Glomerular endothelial cell (primary cell): ENCODE results near the gene IL5. TPM values are rescaled to one million over a fixed set of nuclear protein-coding genes. Genes with fewer than 3 reads are reported as not detected.

ENCODE experiments used
- DNase-seq: peaks from one replicate; pipeline ENCODE4 v3.0.0-alpha.2; 2011; ENCODE audit warnings: low read depth, low spot score; ENCODE audit errors: extremely low read depth
- total RNA-seq: library from RNA; depleted of rRNA; stranded (reverse); fragments of >200 nt; gene quantifications from 2 replicates; pipeline ENCODE4 v1.2.3, GENCODE V29; 2015

IL5 gene
- total RNA-seq, 1 donor from 2014 or later = not detected

GRCh38 chr5:132499440-132500243 is 43.7 kb downstream of the IL5 start:
- DNase-seq = no peak

DNA sequence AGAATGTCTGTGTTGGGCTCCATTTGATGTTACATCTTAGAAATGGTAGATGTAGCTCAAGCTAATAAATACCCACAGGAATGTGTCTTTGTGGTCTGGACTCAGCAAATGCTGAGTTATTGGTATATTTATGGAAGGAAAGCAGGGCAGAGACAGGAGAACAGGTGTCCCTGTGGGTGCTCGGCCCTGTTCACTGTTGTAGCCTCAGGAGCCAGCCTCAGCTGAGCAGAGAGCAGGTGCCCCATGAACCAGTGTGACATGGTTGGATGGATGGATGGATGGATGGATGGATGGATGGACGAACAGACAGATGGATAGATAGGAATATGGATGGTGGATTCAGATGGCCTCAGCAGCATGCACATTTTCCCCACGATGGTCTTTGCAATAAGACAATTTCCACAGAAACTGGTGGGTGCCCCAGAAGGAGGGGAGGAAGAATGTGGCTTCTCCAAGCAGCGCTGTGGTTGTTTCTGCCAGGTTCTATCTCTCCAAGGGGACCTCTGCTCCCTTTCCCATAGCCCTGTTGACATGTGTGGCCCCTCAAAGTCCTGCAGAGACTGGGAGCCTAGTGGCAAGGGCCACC is 44.5 kb downstream of the IL5 start:
- DNase-seq = no peak

GRCh38 chr5:132498152-132498551 is 45.2 kb downstream of the IL5 start:
- no peak for DNase-seq

GRCh38 chr5:132497488-132497997 is 45.8 kb downstream of the IL5 start:
- DNase-seq = peak; percentile 72

DNA sequence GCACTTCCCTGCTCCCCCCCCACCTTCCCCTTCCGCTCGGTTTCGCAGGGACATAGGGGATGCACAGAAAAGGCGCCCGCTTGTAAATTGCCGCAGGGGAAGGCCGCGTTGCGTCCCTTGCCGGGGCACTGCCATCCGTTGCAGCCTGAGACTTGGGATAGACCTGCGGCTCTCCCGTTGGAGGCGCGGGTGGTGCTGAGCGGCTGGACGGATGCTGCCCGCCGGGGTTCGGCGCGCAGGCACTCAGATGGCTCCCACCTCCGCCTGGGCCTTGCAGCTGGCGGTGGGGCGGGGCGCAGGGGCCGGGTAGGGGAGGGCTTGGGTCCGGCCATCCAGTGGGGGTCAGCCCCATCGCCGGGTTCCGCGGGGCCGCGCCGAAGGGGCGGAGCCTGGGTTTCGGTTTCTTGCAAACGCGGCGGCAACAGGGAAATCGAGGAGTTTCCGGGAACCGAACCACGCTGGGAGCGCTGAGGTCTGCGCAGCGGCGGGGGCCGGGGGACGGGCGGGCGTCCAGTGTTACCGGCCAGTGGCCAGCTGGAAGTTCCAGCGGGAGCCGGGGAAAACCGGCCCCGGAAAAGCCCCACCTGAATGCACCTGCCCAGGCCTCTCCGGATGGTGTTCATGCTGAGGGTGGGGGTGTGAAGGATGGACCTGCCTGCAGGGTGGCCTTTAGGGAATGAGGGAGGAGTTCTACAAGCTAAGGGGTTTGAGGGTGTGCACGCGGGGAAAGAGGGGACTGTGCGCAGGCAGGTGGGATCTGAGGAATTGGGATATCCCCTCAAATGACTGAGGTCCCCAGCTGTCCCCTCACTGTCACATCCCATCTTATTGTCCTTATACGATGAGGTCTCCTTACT is 46.5 kb downstream of the IL5 start:
- no peak for DNase-seq

- no peak for DNase-seq
Observed at GRCh38 chr5:132496191-132496630, 47.1 kb downstream of the IL5 start.

DNA sequence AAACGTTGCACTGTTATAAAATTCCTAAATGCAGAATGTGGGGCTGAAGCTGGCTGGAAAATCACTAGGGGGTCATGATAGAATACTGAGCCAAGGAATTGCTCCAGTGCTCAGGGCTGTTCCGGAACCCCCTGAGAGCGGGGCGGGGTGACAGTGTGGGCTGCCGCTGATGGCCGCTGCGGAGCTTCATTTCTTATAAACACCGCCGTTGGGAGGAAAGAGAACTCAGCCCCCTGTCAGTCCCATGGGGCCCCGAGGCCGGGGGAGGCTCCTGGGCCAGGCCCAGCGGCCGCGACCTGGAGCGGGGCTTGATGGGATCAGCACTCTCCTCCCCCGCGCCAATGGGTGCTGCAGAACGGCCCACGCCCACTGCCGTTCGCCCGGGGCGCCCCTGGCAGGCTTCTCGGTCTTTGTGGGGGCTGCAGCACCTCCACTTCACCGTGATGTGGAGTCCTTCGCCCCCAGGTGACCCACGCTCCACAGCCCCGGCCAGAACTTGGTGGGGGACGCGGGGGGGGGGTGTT is 47.6 kb downstream of the IL5 start:
- DNase-seq = no peak

- DNase-seq = no peak
Observed at GRCh38 chr5:132493821-132494220, 49.5 kb downstream of the IL5 start.

GRCh38 chr5:132493241-132493640 is 50.1 kb downstream of the IL5 start:
- no peak for DNase-seq

GRCh38 chr5:132492386-132493125 is 50.8 kb downstream of the IL5 start:
- no peak for DNase-seq

Other genes starting within 250 kb of the IL5 start
- 12.0 and 25.0 TPM in 2 replicates for gene SLC22A4, start 249.1 kb downstream of the IL5 start, total RNA-seq
- gene SLC22A5, start 173.8 kb downstream of the IL5 start, total RNA-seq = 2.6 and 4.4 TPM in 2 replicates
- gene IRF1, start 52.7 kb downstream of the IL5 start, total RNA-seq = 71.5 and 73.6 TPM in 2 replicates
- 18.5 and 18.6 TPM in 2 replicates for gene RAD50, start 13.5 kb upstream of the IL5 start, total RNA-seq
- not detected in 2 replicates for gene IL13, start 114.7 kb upstream of the IL5 start, total RNA-seq
- not detected in 2 replicates for gene IL4, start 130.5 kb upstream of the IL5 start, total RNA-seq
- gene KIF3A, start 194.0 kb upstream of the IL5 start, total RNA-seq = 7.1 and 13.7 TPM in 2 replicates
- not detected in 2 replicates for gene CCNI2, start 203.9 kb upstream of the IL5 start, total RNA-seq
- gene SEPTIN8, start 233.7 kb upstream of the IL5 start, total RNA-seq = 60.4 and 65.0 TPM in 2 replicates